Fibroblast of pulmonary artery (primary cell): ENCODE data around the gene NKX6-1.

Experiments used
- DNase-seq: peaks from one replicate; pipeline ENCODE4 v3.0.0-alpha.2; 2010; ENCODE audit warnings: low read depth
- H3K4me3 ChIP-seq: replicated peaks from 2 replicates; pipeline ENCODE4 v1.5.1; 2011; ENCODE audit warnings: low read depth, mild to moderate bottlenecking, control low read depth, low read length, moderate library complexity
- TF ChIP-seq, protein P1 (sequence below): IDR thresholded peaks from 2 replicates; pipeline ENCODE4 v1.5.1; 2011; ENCODE audit warnings: mild to moderate bottlenecking, control low read depth, low read length, inconsistent platforms; ENCODE audit errors: missing control alignments

NKX6-1 gene

DNA sequence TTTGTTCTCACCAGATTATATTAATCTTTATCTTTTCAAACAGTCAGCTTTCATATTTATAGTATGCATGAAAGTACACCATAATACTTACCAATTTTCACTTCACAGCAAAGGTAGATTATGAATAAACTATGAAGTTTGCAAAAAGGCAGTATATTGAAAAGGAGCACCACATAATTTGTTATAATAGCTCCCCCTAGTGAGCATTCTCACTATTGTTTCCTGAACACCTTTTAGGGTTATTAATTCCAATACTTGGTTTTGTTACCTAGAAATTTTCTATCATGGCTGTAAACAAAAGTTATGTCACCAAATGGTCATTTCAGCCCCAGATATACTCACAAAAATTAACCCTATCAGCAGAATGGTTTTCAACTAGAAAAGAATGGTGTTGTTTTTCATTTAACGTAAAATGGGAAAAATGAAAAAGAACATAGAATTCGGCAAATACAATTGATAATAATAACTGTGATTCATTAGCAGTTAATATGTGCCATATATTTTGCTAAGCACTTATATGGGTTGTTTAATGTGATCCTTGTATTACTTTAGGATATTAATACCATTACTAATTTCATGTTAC is 30.2 kb upstream of the NKX6-1 start:
- no peak overlapping the region for H3K4me3 ChIP-seq
- TF ChIP-seq, protein P1, sequence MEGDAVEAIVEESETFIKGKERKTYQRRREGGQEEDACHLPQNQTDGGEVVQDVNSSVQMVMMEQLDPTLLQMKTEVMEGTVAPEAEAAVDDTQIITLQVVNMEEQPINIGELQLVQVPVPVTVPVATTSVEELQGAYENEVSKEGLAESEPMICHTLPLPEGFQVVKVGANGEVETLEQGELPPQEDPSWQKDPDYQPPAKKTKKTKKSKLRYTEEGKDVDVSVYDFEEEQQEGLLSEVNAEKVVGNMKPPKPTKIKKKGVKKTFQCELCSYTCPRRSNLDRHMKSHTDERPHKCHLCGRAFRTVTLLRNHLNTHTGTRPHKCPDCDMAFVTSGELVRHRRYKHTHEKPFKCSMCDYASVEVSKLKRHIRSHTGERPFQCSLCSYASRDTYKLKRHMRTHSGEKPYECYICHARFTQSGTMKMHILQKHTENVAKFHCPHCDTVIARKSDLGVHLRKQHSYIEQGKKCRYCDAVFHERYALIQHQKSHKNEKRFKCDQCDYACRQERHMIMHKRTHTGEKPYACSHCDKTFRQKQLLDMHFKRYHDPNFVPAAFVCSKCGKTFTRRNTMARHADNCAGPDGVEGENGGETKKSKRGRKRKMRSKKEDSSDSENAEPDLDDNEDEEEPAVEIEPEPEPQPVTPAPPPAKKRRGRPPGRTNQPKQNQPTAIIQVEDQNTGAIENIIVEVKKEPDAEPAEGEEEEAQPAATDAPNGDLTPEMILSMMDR: peak; percentile 70
- DNase-seq: peak; percentile 39

DNA sequence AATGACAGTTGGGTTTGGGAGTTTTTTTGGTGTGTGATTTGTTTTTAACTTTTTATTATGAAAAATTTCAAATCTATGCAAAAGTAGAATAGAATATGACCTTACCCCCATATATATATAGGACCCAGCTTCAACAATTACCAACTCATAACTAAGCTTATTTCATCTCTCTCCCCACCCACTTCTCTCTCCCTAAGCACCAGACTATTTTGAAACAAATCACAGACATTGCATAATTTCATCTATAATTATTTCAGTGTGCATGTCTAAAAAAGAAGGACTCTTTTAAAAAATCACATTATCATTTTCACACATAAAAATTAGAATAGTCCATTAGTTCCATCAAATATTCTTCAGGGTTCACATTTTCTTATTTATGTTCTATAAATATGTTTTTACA is 28.3 kb upstream of the NKX6-1 start:
- H3K4me3 ChIP-seq: no peak overlapping the region
- TF ChIP-seq, protein P1: no peak
- DNase-seq: no peak

DNA sequence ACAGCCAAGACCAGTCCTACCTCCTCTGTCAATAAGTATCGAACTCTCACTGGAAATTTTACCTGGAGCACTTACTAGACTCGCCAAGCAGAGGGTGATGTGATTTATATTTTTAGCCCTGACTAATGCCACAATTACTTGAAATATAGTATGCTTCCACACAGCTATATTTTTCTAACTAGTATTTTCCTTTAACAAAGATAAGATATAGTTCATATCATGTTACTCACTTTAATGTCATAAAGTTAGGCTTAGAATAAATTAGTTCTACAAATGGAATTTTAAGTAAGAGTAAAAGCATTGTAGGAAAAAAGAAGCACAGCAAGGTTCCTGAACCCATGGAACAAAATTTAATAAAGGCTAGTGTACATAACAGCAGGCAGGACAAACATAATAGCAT is 16.0 kb upstream of the NKX6-1 start:
- H3K4me3 ChIP-seq: no peak overlapping the region
- no peak for DNase-seq
- TF ChIP-seq, protein P1: no peak

DNA sequence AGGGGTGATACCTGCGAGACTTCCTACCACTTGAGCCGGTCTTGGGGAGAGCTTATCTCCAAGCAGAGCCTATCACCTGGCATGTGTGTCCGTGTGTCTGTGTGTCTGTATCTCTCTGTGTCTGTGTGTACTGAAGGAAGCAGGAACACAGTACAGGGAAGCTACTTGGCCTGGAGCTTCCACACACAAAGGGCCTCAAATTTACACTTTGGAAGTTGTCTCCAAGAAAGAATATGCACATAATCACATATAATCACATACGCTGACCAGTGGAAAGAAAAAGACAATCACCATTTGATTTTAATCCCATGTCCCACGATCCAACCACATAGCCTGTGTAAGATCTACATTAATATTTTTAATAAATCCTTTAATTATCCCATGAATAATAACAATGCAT is 13.2 kb upstream of the NKX6-1 start:
- H3K4me3 ChIP-seq: no peak overlapping the region
- no peak for DNase-seq
- TF ChIP-seq, protein P1: no peak

DNA sequence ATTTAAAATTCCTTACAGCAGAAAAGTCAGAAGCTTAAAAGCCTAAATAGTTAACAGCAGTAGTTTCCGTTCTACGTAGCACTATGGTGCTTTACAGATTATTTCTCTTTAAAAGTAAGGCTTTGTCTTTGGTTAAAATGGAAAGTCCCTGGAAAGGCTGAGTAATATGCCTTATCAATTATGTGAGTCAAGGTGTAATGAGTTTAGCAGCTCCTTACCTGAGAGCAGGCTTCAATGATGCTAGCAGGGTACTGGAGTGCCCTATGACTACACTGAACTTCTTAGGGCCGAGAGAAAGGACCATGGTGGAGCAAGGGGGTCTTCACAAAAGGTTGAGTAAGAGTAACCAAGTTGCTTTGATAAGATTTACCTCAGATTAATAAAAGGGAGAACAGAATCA is 12.6 kb upstream of the NKX6-1 start:
- no peak overlapping the region for H3K4me3 ChIP-seq
- no peak for DNase-seq
- TF ChIP-seq, protein P1: no peak

DNA sequence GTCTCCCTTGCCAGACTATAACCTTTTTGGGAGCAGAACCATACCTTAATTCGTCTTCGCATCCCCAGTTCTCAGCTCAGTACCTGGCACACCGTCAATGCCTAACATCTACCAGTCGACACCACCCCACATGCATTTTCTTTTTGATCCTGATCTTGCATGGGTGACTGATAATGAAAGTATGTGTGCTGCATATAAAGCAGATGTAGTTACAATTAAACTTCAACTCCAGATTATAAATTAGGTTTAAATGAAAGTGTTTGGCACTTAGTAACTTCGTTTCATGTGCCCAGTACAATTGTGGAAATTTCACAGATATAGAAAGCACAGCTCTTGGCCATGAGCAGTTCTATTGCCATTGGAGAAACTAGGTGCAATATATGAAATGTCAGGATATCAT is 8.8 kb upstream of the NKX6-1 start:
- TF ChIP-seq, protein P1: no peak
- no peak overlapping the region for H3K4me3 ChIP-seq
- no peak for DNase-seq

DNA sequence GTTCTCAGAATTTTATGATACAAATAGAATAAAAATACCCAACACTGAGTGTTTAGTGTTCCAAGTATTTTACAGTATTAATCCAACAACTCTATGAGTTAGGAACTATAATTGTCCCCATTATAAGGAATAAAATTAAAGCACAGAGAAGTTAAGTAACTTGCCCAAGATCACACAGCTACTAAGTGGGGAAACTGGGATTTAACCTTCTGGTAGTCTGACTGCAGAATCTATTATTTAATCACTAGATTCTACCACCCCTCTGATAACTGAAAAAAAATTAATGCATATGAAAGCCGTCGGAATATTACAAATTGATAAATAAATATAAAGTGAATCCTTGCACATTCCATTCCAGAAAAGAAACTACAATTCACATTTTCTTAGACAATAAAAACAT is 5.7 kb upstream of the NKX6-1 start:
- TF ChIP-seq, protein P1: no peak
- no peak for DNase-seq
- no peak overlapping the region for H3K4me3 ChIP-seq
